Measurements from ENCODE around the gene GORASP2. TPM values are rescaled to one million over a fixed set of nuclear protein-coding genes. Genes with fewer than 3 reads are reported as not detected.

The GORASP2 gene
- total RNA-seq, 1 experiment from 2014 or later, result 67.3 TPM

DNA sequence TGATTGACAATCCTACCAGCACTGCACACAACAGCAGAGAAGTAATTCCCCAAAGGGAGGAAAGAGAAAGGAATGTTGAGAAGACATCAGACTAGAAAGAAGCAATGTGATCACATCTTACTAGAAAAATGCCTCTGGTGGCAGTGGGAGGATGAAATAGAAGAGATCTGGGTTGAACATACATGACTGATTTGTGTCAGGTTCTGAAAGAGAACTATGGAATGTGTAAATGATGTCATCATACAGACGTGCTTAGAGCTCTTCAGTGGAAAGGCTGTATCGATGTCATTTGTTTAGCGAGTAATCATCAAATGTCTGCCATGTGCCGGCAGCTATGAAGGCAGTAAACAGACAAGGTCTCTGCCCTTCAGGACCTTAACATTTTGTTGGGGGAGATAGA, 24.9 kb downstream of the GORASP2 start:
- Histone ChIP-seq H3K36me3 (ENCODE audit: low read depth, low read length) (peaks cover 76% of the 10 kb centered on the region), H4K20me1 (ENCODE audit: low read length) (0 out of 2 replicates have a peak, but pooled peaks cover 2% of the 10 kb centered on the region)
- ATAC-seq, result no peak

DNA sequence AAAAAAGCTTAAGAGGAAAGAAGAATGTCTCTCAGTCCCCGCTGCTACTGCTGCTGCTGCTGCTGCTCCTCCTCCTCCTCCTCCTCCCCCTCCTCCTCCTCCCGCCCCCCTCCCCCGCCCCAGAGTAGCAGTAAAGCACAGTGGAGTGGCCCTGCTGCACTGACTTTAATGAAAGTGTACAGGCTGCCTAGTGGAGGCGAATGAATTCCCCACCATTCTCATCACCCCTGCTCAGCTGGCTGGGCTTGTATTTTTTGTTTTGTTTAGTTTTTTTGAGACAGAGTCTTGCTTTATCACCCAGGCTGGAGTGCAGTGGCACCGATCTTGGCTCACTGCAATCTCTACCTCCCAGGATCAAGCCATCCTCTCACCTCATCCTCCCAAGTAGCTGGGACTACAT, 34.3 kb downstream of the GORASP2 start:
- TF ChIP-seq, protein P1, sequence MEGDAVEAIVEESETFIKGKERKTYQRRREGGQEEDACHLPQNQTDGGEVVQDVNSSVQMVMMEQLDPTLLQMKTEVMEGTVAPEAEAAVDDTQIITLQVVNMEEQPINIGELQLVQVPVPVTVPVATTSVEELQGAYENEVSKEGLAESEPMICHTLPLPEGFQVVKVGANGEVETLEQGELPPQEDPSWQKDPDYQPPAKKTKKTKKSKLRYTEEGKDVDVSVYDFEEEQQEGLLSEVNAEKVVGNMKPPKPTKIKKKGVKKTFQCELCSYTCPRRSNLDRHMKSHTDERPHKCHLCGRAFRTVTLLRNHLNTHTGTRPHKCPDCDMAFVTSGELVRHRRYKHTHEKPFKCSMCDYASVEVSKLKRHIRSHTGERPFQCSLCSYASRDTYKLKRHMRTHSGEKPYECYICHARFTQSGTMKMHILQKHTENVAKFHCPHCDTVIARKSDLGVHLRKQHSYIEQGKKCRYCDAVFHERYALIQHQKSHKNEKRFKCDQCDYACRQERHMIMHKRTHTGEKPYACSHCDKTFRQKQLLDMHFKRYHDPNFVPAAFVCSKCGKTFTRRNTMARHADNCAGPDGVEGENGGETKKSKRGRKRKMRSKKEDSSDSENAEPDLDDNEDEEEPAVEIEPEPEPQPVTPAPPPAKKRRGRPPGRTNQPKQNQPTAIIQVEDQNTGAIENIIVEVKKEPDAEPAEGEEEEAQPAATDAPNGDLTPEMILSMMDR (conservative IDR thresholded peaks at IDR 0.05; ENCODE audit: low read depth, low read length), result no peak
- TF ChIP-seq EZH2phosphoT487 (IDR thresholded peaks at IDR 0.05; ENCODE audit: borderline replicate concordance, low read length) (no peak), EZH2 (IDR thresholded peaks at IDR 0.05; ENCODE audit: low read length, unreplicated experiment) (no peak)
- intact Hi-C loops (cut with micrococcal nuclease), result no loop called here
- H3K36me3 ChIP-seq (ENCODE audit: low read depth, low read length), result peaks cover 62% of the 10 kb centered on the region
- H3K4me2 ChIP-seq (ENCODE audit: low read length), result no peak overlapping the region
- no TSS peak for BruUV-seq (replicated peaks)
- no peaks in the 10 kb centered on the region for H3K9me3 ChIP-seq (ENCODE audit: low read length)
- ATAC-seq, result no peak
- H3K9ac ChIP-seq (ENCODE audit: low read length), result no peak overlapping the region
- H3K9me2 ChIP-seq (replicated peaks; ENCODE audit: low read length), result no peaks in the 10 kb centered on the region
- DNase-seq, result no peak
- H3F3A ChIP-seq (ENCODE audit: low read length, unreplicated experiment), result no peaks in the 10 kb centered on the region
- no peaks in the 10 kb centered on the region for H3K27me3 ChIP-seq (ENCODE audit: low read length)
- no peaks in the 10 kb centered on the region for H4K20me1 ChIP-seq (ENCODE audit: low read length)
- no peak overlapping the region for H3K4me3 ChIP-seq (ENCODE audit: low read length)
- no peaks in the 10 kb centered on the region for H3K79me2 ChIP-seq (ENCODE audit: low read length)
- POLR2A ChIA-PET (ENCODE audit: unreplicated experiment), result interaction anchor here (0.7 kb wide), 1 partner anchor 10 kb away, joined by 4 read pairs; no protein-coding TSS in a partner anchor
- H2AFZ ChIP-seq (ENCODE audit: low read length), result no peak overlapping the region
- CTCF ChIA-PET, result no interaction called here
- H3K27ac ChIP-seq (ENCODE audit: low read length), result no peak overlapping the region
- H3K4me1 ChIP-seq (ENCODE audit: insufficient read depth, low read length), result no peaks in the 10 kb centered on the region

More for the DNA sequence above, 24.9 kb downstream of the GORASP2 start:
- no peak for DNase-seq
- Histone ChIP-seq H3F3A (ENCODE audit: low read length, unreplicated experiment) (peaks cover 2% of the 10 kb centered on the region), H3K79me2 (ENCODE audit: low read length) (peaks cover 2% of the 10 kb centered on the region; the same call in 1 of the 2 replicates), H3K27me3 (ENCODE audit: low read length) (no peaks in the 10 kb centered on the region), H3K4me3 (ENCODE audit: low read length) (no peak overlapping the region), H3K27ac (ENCODE audit: low read length) (no peak overlapping the region), H3K9me3 (ENCODE audit: low read length) (no peaks in the 10 kb centered on the region), H3K4me2 (ENCODE audit: low read length) (no peak overlapping the region), H3K9ac (ENCODE audit: low read length) (no peak overlapping the region), H3K4me1 (ENCODE audit: insufficient read depth, low read length) (no peaks in the 10 kb centered on the region), H3K9me2 (replicated peaks; ENCODE audit: low read length) (no peaks in the 10 kb centered on the region), H2AFZ (ENCODE audit: low read length) (no peak overlapping the region)
- POLR2A ChIA-PET (ENCODE audit: unreplicated experiment), result no interaction called here
- TF ChIP-seq, protein P1 (conservative IDR thresholded peaks at IDR 0.05; ENCODE audit: low read depth, low read length), result no peak
- TF ChIP-seq EZH2phosphoT487 (IDR thresholded peaks at IDR 0.05; ENCODE audit: borderline replicate concordance, low read length) (no peak), EZH2 (IDR thresholded peaks at IDR 0.05; ENCODE audit: low read length, unreplicated experiment) (no peak)
- BruUV-seq (replicated peaks), result TSS peak; percentile 8
- CTCF ChIA-PET, result no interaction called here
- intact Hi-C loops (cut with micrococcal nuclease), result no loop called here

DNA sequence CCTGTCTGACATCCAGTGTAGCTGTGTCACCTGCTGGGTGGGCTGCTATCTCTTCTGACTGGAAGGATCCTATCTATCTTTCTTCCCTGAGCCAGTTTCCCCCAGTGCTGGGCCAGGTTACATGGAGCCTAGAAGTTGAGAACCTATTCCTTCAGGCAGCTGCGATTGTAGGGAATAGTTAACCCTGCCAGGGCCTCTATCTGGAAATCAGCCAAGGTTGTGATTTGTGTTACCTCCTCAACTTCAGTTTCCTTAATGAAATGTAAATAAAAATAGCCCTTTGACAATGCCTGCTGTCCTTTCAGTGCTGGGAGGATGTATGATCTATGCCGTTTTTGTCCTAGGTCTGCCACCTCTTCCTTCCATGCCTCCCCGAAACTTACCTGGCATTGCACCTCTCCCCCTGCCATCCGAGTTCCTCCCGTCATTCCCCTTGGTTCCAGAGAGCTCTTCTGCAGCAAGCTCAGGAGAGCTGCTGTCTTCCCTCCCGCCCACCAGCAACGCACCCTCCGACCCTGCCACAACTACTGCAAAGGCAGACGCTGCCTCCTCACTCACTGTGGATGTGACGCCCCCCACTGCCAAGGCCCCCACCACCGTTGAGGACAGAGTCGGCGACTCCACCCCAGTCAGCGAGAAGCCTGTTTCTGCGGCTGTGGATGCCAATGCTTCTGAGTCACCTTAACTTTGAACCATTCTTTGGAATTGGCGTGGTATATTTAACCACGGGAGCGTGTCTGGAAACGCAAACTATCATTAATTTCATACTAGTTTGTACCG, 36.6 kb downstream of the GORASP2 start:
- Histone ChIP-seq H3F3A (ENCODE audit: low read length, unreplicated experiment) (no peaks in the 10 kb centered on the region), H3K27ac (ENCODE audit: low read length) (no peak overlapping the region), H3K79me2 (ENCODE audit: low read length) (no peaks in the 10 kb centered on the region), H3K9ac (ENCODE audit: low read length) (no peak overlapping the region), H3K9me2 (replicated peaks; ENCODE audit: low read length) (no peaks in the 10 kb centered on the region), H3K27me3 (ENCODE audit: low read length) (no peaks in the 10 kb centered on the region), H3K9me3 (ENCODE audit: low read length) (no peaks in the 10 kb centered on the region), H2AFZ (ENCODE audit: low read length) (no peak overlapping the region), H3K4me2 (ENCODE audit: low read length) (no peak overlapping the region), H4K20me1 (ENCODE audit: low read length) (no peaks in the 10 kb centered on the region), H3K4me3 (ENCODE audit: low read length) (no peak overlapping the region), H3K36me3 (ENCODE audit: low read depth, low read length) (peaks cover 58% of the 10 kb centered on the region), H3K4me1 (ENCODE audit: insufficient read depth, low read length) (no peaks in the 10 kb centered on the region)
- DNase-seq, result no peak
- POLR2A ChIA-PET (ENCODE audit: unreplicated experiment), result no interaction called here
- TF ChIP-seq EZH2phosphoT487 (IDR thresholded peaks at IDR 0.05; ENCODE audit: borderline replicate concordance, low read length) (no peak), EZH2 (IDR thresholded peaks at IDR 0.05; ENCODE audit: low read length, unreplicated experiment) (no peak)
- TF ChIP-seq, protein P1 (conservative IDR thresholded peaks at IDR 0.05; ENCODE audit: low read depth, low read length), result no peak
- ATAC-seq, result no peak
- intact Hi-C loops (cut with micrococcal nuclease), result no loop called here
- no TSS peak for BruUV-seq (replicated peaks)
- CTCF ChIA-PET, result no interaction called here

Measured in PC-3 (cell line).